ENCODE data around the gene MYH16.
A peak's percentile ranks its signal among the peaks of the same experiment; 100 is the strongest.
"Not testable (repeated sequence)": the region's sequence is repeated elsewhere in the genome, so short reads cannot be mapped to it uniquely, and the experiment has no call there.

Gene MYH16

DNA sequence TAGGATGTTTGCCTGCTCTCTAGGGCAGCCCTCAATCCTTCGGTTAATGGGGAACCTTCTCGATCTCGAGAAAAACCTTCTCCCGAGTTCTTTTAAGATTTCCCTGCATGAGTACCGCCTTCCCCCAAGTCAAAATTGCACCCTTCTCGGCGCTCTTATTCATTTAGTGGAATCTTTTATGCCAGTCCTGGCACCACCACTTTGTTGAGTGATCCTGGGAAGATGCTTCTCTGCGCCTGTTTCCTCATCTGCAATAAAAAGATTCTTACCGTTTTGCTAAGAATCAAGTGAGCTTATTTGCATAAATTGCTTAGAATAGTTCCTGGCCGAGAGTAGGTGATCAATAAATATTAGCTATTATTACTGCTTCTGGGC is 53.8 kb downstream of the MYH16 start:
- Histone ChIP-seq H2BK120ac (ENCODE audit: low read depth, low read length) (no peak overlapping the region), H4K5ac (ENCODE audit: low read length) (no peak overlapping the region), H2AK5ac (ENCODE audit: low read length) (no peak overlapping the region), H3K36me3 (ENCODE audit: control insufficient read depth, insufficient read depth, low read length) (no peaks in the 10 kb centered on the region), H3K4me2 (ENCODE audit: low read length) (peak overlapping the region; percentile 61), H2BK5ac (ENCODE audit: low read length) (no peak overlapping the region), H4K8ac (ENCODE audit: low read depth, low read length) (no peak overlapping the region), H3K56ac (ENCODE audit: low read length) (peak overlapping the region; percentile 86), H3K4me3 (ENCODE audit: low read length) (peak overlapping the region; percentile 87), H3K79me1 (ENCODE audit: low read length) (peaks cover 10% of the 10 kb centered on the region), H3K27me3 (ENCODE audit: insufficient read depth, low read length, poor library complexity) (no peaks in the 10 kb centered on the region), H3K4me1 (ENCODE audit: control insufficient read depth, low read depth, low read length) (no peaks in the 10 kb centered on the region), H3K9ac (ENCODE audit: low read length) (peak overlapping the region; percentile 72), H3K4ac (ENCODE audit: low read depth, low read length) (peak overlapping the region; percentile 73), H3K27ac (ENCODE audit: low read depth, low read length) (peak overlapping the region; percentile 32), H3K18ac (ENCODE audit: low read length) (peak overlapping the region; percentile 62), H2BK15ac (replicated peaks; ENCODE audit: low read depth) (no peak overlapping the region), H3K79me2 (ENCODE audit: control insufficient read depth, insufficient read depth, low read length) (peaks cover 27% of the 10 kb centered on the region), H3K23ac (ENCODE audit: low read length) (no peak overlapping the region)
- WGBS (ENCODE audit: extremely low coverage, insufficient coverage, low lambda C conversion rate), result no CpG with 5 or more reads among the region's 10 CpGs
- DNase-seq, result no peak

DNA sequence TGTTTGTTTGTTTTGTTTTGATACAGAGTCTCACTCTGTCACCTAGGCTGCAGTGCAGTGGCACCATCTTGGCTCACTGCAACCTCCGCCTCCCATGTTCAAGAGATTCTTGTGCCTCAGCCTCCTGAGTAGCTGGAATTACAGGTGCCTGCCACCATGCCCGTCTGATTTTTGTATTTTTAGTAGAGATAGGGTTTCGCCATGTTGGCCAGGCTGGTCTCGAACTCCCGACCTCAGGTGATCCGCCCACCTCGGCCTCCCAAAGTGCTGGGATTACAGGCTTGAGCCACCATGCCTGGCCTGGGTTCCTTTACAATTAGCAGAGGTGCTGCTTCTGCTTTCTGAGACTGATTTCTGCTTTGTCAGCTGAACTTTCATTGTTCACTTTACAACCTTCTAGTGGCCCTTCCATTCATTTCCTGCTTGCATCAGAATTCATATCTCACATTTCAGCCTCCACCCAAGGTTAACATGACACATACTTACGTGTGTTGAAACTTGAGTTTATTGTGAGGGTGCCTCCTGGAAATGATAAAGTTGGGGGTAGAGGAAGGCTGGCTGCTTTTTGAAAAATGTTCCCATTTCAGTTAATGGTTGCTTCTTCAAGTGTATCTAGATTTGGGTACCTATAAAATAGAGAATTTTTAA is 57.8 kb downstream of the MYH16 start:
- DNase-seq; H3K4me2 ChIP-seq (ENCODE audit: low read length); H2BK120ac ChIP-seq (ENCODE audit: low read depth, low read length); H2BK15ac ChIP-seq (replicated peaks; ENCODE audit: low read depth); H3K23ac ChIP-seq (ENCODE audit: low read length); H4K8ac ChIP-seq (ENCODE audit: low read depth, low read length); H3K56ac ChIP-seq (ENCODE audit: low read length); H3K27me3 ChIP-seq (ENCODE audit: insufficient read depth, low read length, poor library complexity); H3K4ac ChIP-seq (ENCODE audit: low read depth, low read length); H3K36me3 ChIP-seq (ENCODE audit: control insufficient read depth, insufficient read depth, low read length); H3K79me1 ChIP-seq (ENCODE audit: low read length); H3K4me1 ChIP-seq (ENCODE audit: control insufficient read depth, low read depth, low read length); H3K27ac ChIP-seq (ENCODE audit: low read depth, low read length); H3K18ac ChIP-seq (ENCODE audit: low read length); H4K5ac ChIP-seq (ENCODE audit: low read length); H2BK5ac ChIP-seq (ENCODE audit: low read length); H3K4me3 ChIP-seq (ENCODE audit: low read length); H3K9ac ChIP-seq (ENCODE audit: low read length); H2AK5ac ChIP-seq (ENCODE audit: low read length): not testable (repeated sequence)
- H3K79me2 ChIP-seq (ENCODE audit: control insufficient read depth, insufficient read depth, low read length), result peaks cover 30% of the 10 kb centered on the region
- WGBS (ENCODE audit: extremely low coverage, insufficient coverage, low lambda C conversion rate), result no CpG with 5 or more reads among the region's 8 CpGs

DNA sequence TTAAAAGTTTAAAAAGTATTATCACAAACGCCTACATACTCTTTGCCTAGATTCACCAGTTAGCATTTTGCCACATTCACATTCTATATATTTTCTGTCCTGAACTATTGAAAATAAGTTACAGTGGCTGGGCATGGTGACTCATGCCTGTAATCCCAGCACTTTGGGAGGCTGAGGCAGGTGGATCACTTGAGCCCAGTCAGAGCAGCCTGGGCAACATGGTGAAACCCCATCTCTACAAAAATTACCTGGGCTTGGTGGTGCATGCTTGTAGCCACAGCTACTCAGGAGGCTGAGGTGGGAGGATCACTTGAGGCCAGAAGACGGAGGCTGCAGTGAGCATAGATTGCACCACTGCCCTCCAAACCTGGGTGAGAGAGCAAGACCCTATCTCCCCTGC is 58.4 kb downstream of the MYH16 start:
- no peak overlapping the region for H4K8ac ChIP-seq (ENCODE audit: low read depth, low read length)
- H3K27ac ChIP-seq (ENCODE audit: low read depth, low read length), result no peak overlapping the region
- no peak overlapping the region for H4K5ac ChIP-seq (ENCODE audit: low read length)
- no peak overlapping the region for H2BK5ac ChIP-seq (ENCODE audit: low read length)
- H2BK15ac ChIP-seq (replicated peaks; ENCODE audit: low read depth), result no peak overlapping the region
- H3K27me3 ChIP-seq (ENCODE audit: insufficient read depth, low read length, poor library complexity), result no peaks in the 10 kb centered on the region
- H3K4me2 ChIP-seq (ENCODE audit: low read length), result no peak overlapping the region
- no peak overlapping the region for H2BK120ac ChIP-seq (ENCODE audit: low read depth, low read length)
- no CpG with 5 or more reads among the region's 2 CpGs for WGBS (ENCODE audit: extremely low coverage, insufficient coverage, low lambda C conversion rate)
- H3K4me1 ChIP-seq (ENCODE audit: control insufficient read depth, low read depth, low read length), result no peaks in the 10 kb centered on the region
- H3K4ac ChIP-seq (ENCODE audit: low read depth, low read length), result no peak overlapping the region
- no peaks in the 10 kb centered on the region for H3K36me3 ChIP-seq (ENCODE audit: control insufficient read depth, insufficient read depth, low read length)
- DNase-seq, result no peak
- peaks cover 9% of the 10 kb centered on the region for H3K79me1 ChIP-seq (ENCODE audit: low read length)
- H2AK5ac ChIP-seq (ENCODE audit: low read length), result no peak overlapping the region
- no peak overlapping the region for H3K56ac ChIP-seq (ENCODE audit: low read length)
- no peak overlapping the region for H3K23ac ChIP-seq (ENCODE audit: low read length)
- no peak overlapping the region for H3K4me3 ChIP-seq (ENCODE audit: low read length)
- peaks cover 30% of the 10 kb centered on the region for H3K79me2 ChIP-seq (ENCODE audit: control insufficient read depth, insufficient read depth, low read length)
- no peak overlapping the region for H3K18ac ChIP-seq (ENCODE audit: low read length)
- H3K9ac ChIP-seq (ENCODE audit: low read length), result no peak overlapping the region

DNA sequence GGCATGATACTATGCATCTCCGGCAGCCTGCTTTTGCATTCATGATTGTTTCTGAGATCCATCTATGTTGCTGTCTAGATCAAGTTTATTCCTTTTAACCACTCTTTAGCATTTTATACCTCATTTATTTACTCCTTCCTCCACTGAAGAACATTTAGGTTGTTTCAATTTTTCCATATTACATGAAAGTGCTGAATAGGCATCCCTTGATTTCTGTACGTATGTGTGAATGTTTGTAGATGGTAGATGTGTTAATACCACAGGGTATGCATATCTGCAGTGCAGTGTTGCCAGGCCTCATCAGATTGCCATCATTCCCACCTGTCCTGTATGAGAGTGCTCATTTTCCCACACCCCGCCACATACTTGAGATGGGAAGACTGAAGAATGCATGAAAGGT is 67.0 kb downstream of the MYH16 start:
- no peak for DNase-seq
- peaks cover 2% of the 10 kb centered on the region for H3K36me3 ChIP-seq (ENCODE audit: control insufficient read depth, insufficient read depth, low read length)
- WGBS (ENCODE audit: extremely low coverage, insufficient coverage, low lambda C conversion rate), result no CpG with 5 or more reads among the region's 3 CpGs

DNA sequence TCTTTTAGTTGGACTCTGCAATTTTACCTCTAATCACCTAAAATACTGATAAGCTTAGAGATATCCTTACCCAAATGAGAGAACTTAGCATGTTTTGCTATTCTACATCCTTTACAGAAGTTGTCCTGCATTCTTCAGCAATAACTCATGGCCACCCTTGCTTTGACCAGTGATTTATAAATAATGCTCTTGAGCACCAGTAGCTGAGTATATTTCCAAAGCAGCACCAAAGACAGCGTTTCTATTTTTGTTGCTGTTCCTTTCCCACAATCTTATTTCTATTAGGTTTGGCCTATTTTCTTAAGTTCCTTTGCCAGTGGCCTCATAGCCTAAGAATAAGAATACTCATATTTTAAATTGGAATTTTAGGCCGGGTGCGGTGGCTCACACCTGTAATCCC is 68.0 kb downstream of the MYH16 start:
- H3K4me2 ChIP-seq (ENCODE audit: low read length), result no peak overlapping the region
- no peak overlapping the region for H3K27ac ChIP-seq (ENCODE audit: low read depth, low read length)
- no peak overlapping the region for H2BK15ac ChIP-seq (replicated peaks; ENCODE audit: low read depth)
- H2BK5ac ChIP-seq (ENCODE audit: low read length), result no peak overlapping the region
- no peak overlapping the region for H3K18ac ChIP-seq (ENCODE audit: low read length)
- WGBS (ENCODE audit: extremely low coverage, insufficient coverage, low lambda C conversion rate), result no CpG with 5 or more reads among the region's 3 CpGs
- peaks cover 2% of the 10 kb centered on the region for H3K36me3 ChIP-seq (ENCODE audit: control insufficient read depth, insufficient read depth, low read length)
- H4K8ac ChIP-seq (ENCODE audit: low read depth, low read length), result no peak overlapping the region
- H3K56ac ChIP-seq (ENCODE audit: low read length), result no peak overlapping the region
- no peak for DNase-seq
- no peak overlapping the region for H2AK5ac ChIP-seq (ENCODE audit: low read length)
- H3K4ac ChIP-seq (ENCODE audit: low read depth, low read length), result no peak overlapping the region
- H3K79me1 ChIP-seq (ENCODE audit: low read length), result no peaks in the 10 kb centered on the region
- no peaks in the 10 kb centered on the region for H3K79me2 ChIP-seq (ENCODE audit: control insufficient read depth, insufficient read depth, low read length)
- H3K4me3 ChIP-seq (ENCODE audit: low read length), result no peak overlapping the region
- no peak overlapping the region for H4K5ac ChIP-seq (ENCODE audit: low read length)
- H3K4me1 ChIP-seq (ENCODE audit: control insufficient read depth, low read depth, low read length), result no peaks in the 10 kb centered on the region
- no peak overlapping the region for H2BK120ac ChIP-seq (ENCODE audit: low read depth, low read length)
- no peak overlapping the region for H3K9ac ChIP-seq (ENCODE audit: low read length)
- no peak overlapping the region for H3K23ac ChIP-seq (ENCODE audit: low read length)
- no peaks in the 10 kb centered on the region for H3K27me3 ChIP-seq (ENCODE audit: insufficient read depth, low read length, poor library complexity)

More for the DNA sequence above, 67.0 kb downstream of the MYH16 start:
- no peak overlapping the region for H4K8ac ChIP-seq (ENCODE audit: low read depth, low read length)
- H3K56ac ChIP-seq (ENCODE audit: low read length), result no peak overlapping the region
- no peak overlapping the region for H3K4me2 ChIP-seq (ENCODE audit: low read length)
- H3K4me1 ChIP-seq (ENCODE audit: control insufficient read depth, low read depth, low read length), result no peaks in the 10 kb centered on the region
- H2BK120ac ChIP-seq (ENCODE audit: low read depth, low read length), result no peak overlapping the region
- no peak overlapping the region for H3K27ac ChIP-seq (ENCODE audit: low read depth, low read length)
- H3K23ac ChIP-seq (ENCODE audit: low read length), result no peak overlapping the region
- no peak overlapping the region for H2BK15ac ChIP-seq (replicated peaks; ENCODE audit: low read depth)
- no peak overlapping the region for H3K4ac ChIP-seq (ENCODE audit: low read depth, low read length)
- H3K79me2 ChIP-seq (ENCODE audit: control insufficient read depth, insufficient read depth, low read length), result no peaks in the 10 kb centered on the region
- H3K27me3 ChIP-seq (ENCODE audit: insufficient read depth, low read length, poor library complexity), result no peaks in the 10 kb centered on the region
- no peaks in the 10 kb centered on the region for H3K79me1 ChIP-seq (ENCODE audit: low read length)
- H2AK5ac ChIP-seq (ENCODE audit: low read length), result no peak overlapping the region
- H3K4me3 ChIP-seq (ENCODE audit: low read length), result no peak overlapping the region
- no peak overlapping the region for H3K18ac ChIP-seq (ENCODE audit: low read length)
- no peak overlapping the region for H2BK5ac ChIP-seq (ENCODE audit: low read length)
- no peak overlapping the region for H4K5ac ChIP-seq (ENCODE audit: low read length)
- no peak overlapping the region for H3K9ac ChIP-seq (ENCODE audit: low read length)

DNA sequence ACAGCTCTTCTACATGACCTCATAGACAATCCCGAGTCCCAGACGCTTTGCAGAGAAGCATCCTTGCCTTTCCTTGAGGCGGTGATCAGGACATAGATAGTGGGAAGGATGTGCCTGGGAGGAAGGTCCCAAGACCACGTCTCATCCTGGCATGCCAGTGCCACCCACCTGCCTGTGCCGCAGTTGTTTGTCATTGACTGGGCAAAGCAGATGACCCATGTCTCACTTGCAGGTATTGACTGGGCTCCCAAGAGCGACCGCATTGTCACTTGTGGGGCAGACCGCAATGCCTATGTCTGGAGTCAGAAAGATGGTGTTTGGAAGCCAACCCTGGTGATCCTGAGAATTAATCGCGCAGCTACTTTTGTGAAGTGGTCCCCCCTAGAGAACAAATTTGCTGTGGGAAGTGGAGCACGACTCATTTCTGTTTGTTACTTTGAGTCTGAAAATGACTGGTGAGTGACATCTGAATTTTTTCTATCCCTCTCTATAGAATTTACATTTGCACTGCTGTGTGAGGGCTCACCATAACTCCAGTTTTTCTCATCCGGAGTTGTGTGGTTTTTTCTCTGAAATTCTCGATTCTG is 71.5 kb downstream of the MYH16 start:
- Histone ChIP-seq H3K4ac (ENCODE audit: low read depth, low read length) (no peak overlapping the region), H2BK120ac (ENCODE audit: low read depth, low read length) (no peak overlapping the region)

More for the DNA sequence above, 71.5 kb downstream of the MYH16 start:
- no peak overlapping the region for H4K5ac ChIP-seq (ENCODE audit: low read length)
- H3K79me2 ChIP-seq (ENCODE audit: control insufficient read depth, insufficient read depth, low read length), result no peaks in the 10 kb centered on the region
- H3K18ac ChIP-seq (ENCODE audit: low read length), result no peak overlapping the region
- WGBS (ENCODE audit: extremely low coverage, insufficient coverage, low lambda C conversion rate), result no CpG with 5 or more reads among the region's 13 CpGs
- H2BK5ac ChIP-seq (ENCODE audit: low read length), result no peak overlapping the region
- no peak overlapping the region for H2BK15ac ChIP-seq (replicated peaks; ENCODE audit: low read depth)
- no peak overlapping the region for H3K4me3 ChIP-seq (ENCODE audit: low read length)
- H4K8ac ChIP-seq (ENCODE audit: low read depth, low read length), result no peak overlapping the region
- no peak overlapping the region for H3K27ac ChIP-seq (ENCODE audit: low read depth, low read length)
- no peak overlapping the region for H3K56ac ChIP-seq (ENCODE audit: low read length)
- H3K79me1 ChIP-seq (ENCODE audit: low read length), result no peaks in the 10 kb centered on the region
- H3K4me2 ChIP-seq (ENCODE audit: low read length), result no peak overlapping the region
- H2AK5ac ChIP-seq (ENCODE audit: low read length), result no peak overlapping the region
- H3K23ac ChIP-seq (ENCODE audit: low read length), result no peak overlapping the region
- no peaks in the 10 kb centered on the region for H3K27me3 ChIP-seq (ENCODE audit: insufficient read depth, low read length, poor library complexity)
- no peak overlapping the region for H3K9ac ChIP-seq (ENCODE audit: low read length)
- peaks cover 2% of the 10 kb centered on the region for H3K36me3 ChIP-seq (ENCODE audit: control insufficient read depth, insufficient read depth, low read length)
- DNase-seq, result no peak
- no peaks in the 10 kb centered on the region for H3K4me1 ChIP-seq (ENCODE audit: control insufficient read depth, low read depth, low read length)
